ENCODE measurements around the gene PPP2R5C.

PPP2R5C gene

DNA sequence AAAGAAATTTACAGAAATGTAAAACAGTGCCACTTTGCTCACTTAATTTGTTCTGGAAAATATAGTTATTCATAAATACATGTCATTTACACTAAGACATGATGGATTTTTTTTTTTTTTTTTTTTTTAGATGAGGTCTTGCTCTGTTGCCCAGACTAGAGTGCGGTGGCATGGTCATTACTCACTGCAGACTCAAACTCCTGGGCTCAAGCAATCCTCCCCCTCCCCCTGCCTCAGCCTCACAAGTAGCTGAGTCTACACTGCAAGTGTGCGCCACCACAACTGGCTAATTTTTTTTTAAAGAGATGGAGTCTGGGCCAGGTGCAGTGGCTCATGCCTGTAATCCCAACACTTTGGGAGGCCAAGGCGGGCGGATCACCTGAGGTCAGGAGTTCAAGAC, 101.2 kb downstream of the PPP2R5C start:
- Histone ChIP-seq H3F3A (ENCODE audit: control insufficient read depth, insufficient read depth) (no peaks in the 10 kb centered on the region), H3K27ac (ENCODE audit: low read depth, low read length) (no peak overlapping the region), H3K4me2 (ENCODE audit: low read length) (no peak overlapping the region), H4K20me1 (ENCODE audit: control insufficient read depth, insufficient read depth, low read depth, low read length) (peaks cover 13% of the 10 kb centered on the region; the same call in 1 of the 2 replicates), H3K4me3 (ENCODE audit: low read length) (no peak overlapping the region), H3K36me3 (ENCODE audit: control insufficient read depth, low read length) (peaks cover 50% of the 10 kb centered on the region), H3K9me2 (replicated peaks; ENCODE audit: control insufficient read depth, low read length) (no peaks in the 10 kb centered on the region), H3K79me2 (ENCODE audit: control insufficient read depth, low read length) (peaks cover 93% of the 10 kb centered on the region), H3K27me3 (ENCODE audit: control insufficient read depth, low read length) (no peaks in the 10 kb centered on the region), H3K4me1 (ENCODE audit: control insufficient read depth, low read length) (peaks cover 6% of the 10 kb centered on the region), H3K9me3 (ENCODE audit: control insufficient read depth, insufficient read depth, low read length) (no peaks in the 10 kb centered on the region)
- no peak for TF ChIP-seq CTCF (IDR thresholded peaks at IDR 0.05; ENCODE audit: low read depth, low read length, poor library complexity, severe bottlenecking)
- TF ChIP-seq EZH2phosphoT487 (IDR thresholded peaks at IDR 0.05; ENCODE audit: borderline replicate concordance, low read length), result no peak

GRCh38 chr14:101865288-101865687, 103.8 kb downstream of the PPP2R5C start:
- H3K27me3 ChIP-seq (ENCODE audit: control insufficient read depth, low read length), result no peaks in the 10 kb centered on the region
- peaks cover 92% of the 10 kb centered on the region for H3K79me2 ChIP-seq (ENCODE audit: control insufficient read depth, low read length)
- 0 out of 2 replicates have a peak, but pooled peaks cover 6% of the 10 kb centered on the region for H3F3A ChIP-seq (ENCODE audit: control insufficient read depth, insufficient read depth)
- H3K4me1 ChIP-seq (ENCODE audit: control insufficient read depth, low read length), result peaks cover 22% of the 10 kb centered on the region
- H3K36me3 ChIP-seq (ENCODE audit: control insufficient read depth, low read length), result peaks cover 29% of the 10 kb centered on the region
- no peaks in the 10 kb centered on the region for H3K9me3 ChIP-seq (ENCODE audit: control insufficient read depth, insufficient read depth, low read length)
- H3K9me2 ChIP-seq (replicated peaks; ENCODE audit: control insufficient read depth, low read length), result no peaks in the 10 kb centered on the region
- no peak for TF ChIP-seq CTCF (IDR thresholded peaks at IDR 0.05; ENCODE audit: low read depth, low read length, poor library complexity, severe bottlenecking)
- TF ChIP-seq EZH2phosphoT487 (IDR thresholded peaks at IDR 0.05; ENCODE audit: borderline replicate concordance, low read length), result no peak
- no peak overlapping the region for H3K4me2 ChIP-seq (ENCODE audit: low read length)
- H3K4me3 ChIP-seq (ENCODE audit: low read length), result no peak overlapping the region
- peaks cover 9% of the 10 kb centered on the region; the same call in 1 of the 2 replicates for H4K20me1 ChIP-seq (ENCODE audit: control insufficient read depth, insufficient read depth, low read depth, low read length)
- H3K27ac ChIP-seq (ENCODE audit: low read depth, low read length), result no peak overlapping the region

DNA sequence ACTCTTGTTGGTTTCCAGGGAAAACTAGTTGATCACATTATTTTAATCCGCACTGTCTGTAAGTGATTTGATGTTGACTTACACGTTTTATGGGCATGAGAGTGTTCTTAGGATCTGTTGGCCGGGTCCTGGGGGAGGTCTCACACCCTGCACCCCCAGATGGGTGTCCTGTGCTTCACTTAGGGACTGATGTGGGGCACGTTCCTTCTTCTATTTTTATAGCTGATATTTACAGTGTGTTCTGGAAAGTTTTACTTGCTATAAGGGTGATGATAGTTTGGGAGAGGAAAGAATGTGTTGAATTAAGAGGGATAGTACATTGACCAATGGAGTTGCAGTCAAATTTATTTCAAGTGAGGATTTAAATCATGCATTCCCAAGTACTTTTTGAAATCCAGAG, 106.3 kb downstream of the PPP2R5C start:
- Histone ChIP-seq H3K4me3 (ENCODE audit: low read length) (no peak overlapping the region), H4K20me1 (ENCODE audit: control insufficient read depth, insufficient read depth, low read depth, low read length) (no peaks in the 10 kb centered on the region), H3K27me3 (ENCODE audit: control insufficient read depth, low read length) (no peaks in the 10 kb centered on the region), H3K79me2 (ENCODE audit: control insufficient read depth, low read length) (peaks cover 91% of the 10 kb centered on the region), H3F3A (ENCODE audit: control insufficient read depth, insufficient read depth) (0 out of 2 replicates have a peak, but pooled peaks cover 6% of the 10 kb centered on the region), H3K9me2 (replicated peaks; ENCODE audit: control insufficient read depth, low read length) (no peaks in the 10 kb centered on the region), H3K4me2 (ENCODE audit: low read length) (no peak overlapping the region), H3K27ac (ENCODE audit: low read depth, low read length) (no peak overlapping the region), H3K9me3 (ENCODE audit: control insufficient read depth, insufficient read depth, low read length) (no peaks in the 10 kb centered on the region), H3K36me3 (ENCODE audit: control insufficient read depth, low read length) (peaks cover 9% of the 10 kb centered on the region; the same call in 1 of the 2 replicates), H3K4me1 (ENCODE audit: control insufficient read depth, low read length) (peaks cover 46% of the 10 kb centered on the region)
- TF ChIP-seq CTCF (IDR thresholded peaks at IDR 0.05; ENCODE audit: low read depth, low read length, poor library complexity, severe bottlenecking), result no peak
- TF ChIP-seq EZH2phosphoT487 (IDR thresholded peaks at IDR 0.05; ENCODE audit: borderline replicate concordance, low read length), result no peak

All from DOHH2 (cell line).